ENCODE data around the gene OLA1.

- TF ChIP-seq MLX (CRISPR knock-in tag; conservative IDR thresholded peaks at IDR 0.05) (no peak), ZNF263 (CRISPR knock-in tag; IDR thresholded peaks at IDR 0.05; ENCODE audit: borderline replicate concordance) (no peak), XRCC5 (IDR thresholded peaks at IDR 0.05; ENCODE audit: low read depth, low read length) (no peak), ZNF668 (CRISPR knock-in tag; IDR thresholded peaks at IDR 0.05) (no peak)
Observed at GRCh38 chr2:174062934-174063333, 185.4 kb downstream of the OLA1 start.

Data from K562 (cell line).